K562 treated with DMSO at 1 percent for 48 hours (cell line): ENCODE measurements around the gene AGPAT3. TPM values are rescaled to one million over a fixed set of nuclear protein-coding genes. Genes with fewer than 3 reads are reported as not detected.

Experiments
- total RNA-seq: library from RNA; unstranded; fragments of 300-600 nt; gene quantifications from 2 replicates; pipeline ENCODE4 v1.2.3, GENCODE V29; 2022; ENCODE audit warnings: low replicate concordance; ENCODE audit errors: extremely low read depth

Gene AGPAT3, protein sequence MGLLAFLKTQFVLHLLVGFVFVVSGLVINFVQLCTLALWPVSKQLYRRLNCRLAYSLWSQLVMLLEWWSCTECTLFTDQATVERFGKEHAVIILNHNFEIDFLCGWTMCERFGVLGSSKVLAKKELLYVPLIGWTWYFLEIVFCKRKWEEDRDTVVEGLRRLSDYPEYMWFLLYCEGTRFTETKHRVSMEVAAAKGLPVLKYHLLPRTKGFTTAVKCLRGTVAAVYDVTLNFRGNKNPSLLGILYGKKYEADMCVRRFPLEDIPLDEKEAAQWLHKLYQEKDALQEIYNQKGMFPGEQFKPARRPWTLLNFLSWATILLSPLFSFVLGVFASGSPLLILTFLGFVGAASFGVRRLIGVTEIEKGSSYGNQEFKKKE
- not detected in 2 replicates for total RNA-seq

GRCh38 chr21:43864962-43865539 is at the start of gene AGPAT3:
AGPAT3 (plus strand) TSS chr21:43865223; CDS start chr21:43959682, 94,459 bp downstream.

GRCh38 chr21:44011579-44012473 is 146.8 kb downstream of the AGPAT3 start, which contains the start of gene TRAPPC10:
TRAPPC10 (plus strand) TSS chr21:44012309; CDS start chr21:44012494, 185 bp downstream.

Other genes starting within 250 kb of the AGPAT3 start
- not detected in 2 replicates for gene HSF2BP, start 205.7 kb upstream of the AGPAT3 start, total RNA-seq
- gene RRP1B, start 205.7 kb upstream of the AGPAT3 start, total RNA-seq, result not detected in 2 replicates
- gene PDXK, start 146.1 kb upstream of the AGPAT3 start, total RNA-seq, result 124 TPM in 1 of 2 replicates, not detected in the other
- not detected in 2 replicates for gene CSTB, start 88.9 kb upstream of the AGPAT3 start, total RNA-seq
- gene RRP1, start 75.6 kb upstream of the AGPAT3 start, total RNA-seq, result not detected in 2 replicates
- not detected in 2 replicates for gene TRAPPC10, start 147.1 kb downstream of the AGPAT3 start, total RNA-seq
- not detected in 2 replicates for gene PWP2, start 242.2 kb downstream of the AGPAT3 start, total RNA-seq